Caco-2 (cell line): Measurements from ENCODE around the gene SF3B2. TPM values are rescaled to one million over a fixed set of nuclear protein-coding genes. Genes with fewer than 3 reads are reported as not detected.

Source experiments
- BruUV-seq: library from RNA; stranded (reverse); fragments of 400-500 nt; replicated peaks from 2 replicates; lab custom pipeline; 2021; lab: Mats Ljungman, UMichigan
- CTCF ChIA-PET: fragments of 300-600 bp; sonication (Branson Sonifier 250); formaldehyde crosslinking; loops from one replicate; lab custom pipeline; 2022; ENCODE audit warnings: antibody characterized with exemption; lab: Charles Lee
- POLR2A ChIA-PET: fragments of 300-600 bp; sonication (Branson Sonifier 250); formaldehyde crosslinking; loops from one replicate; lab custom pipeline; 2022; ENCODE audit warnings: antibody characterized with exemption; lab: Charles Lee
- DNase-seq, 2 experiments: peaks; one replicate each; pipeline versions ENCODE4 v3.0.0 to v3.0.0-alpha.2; 2020 to 2022
- H3K27me3 ChIP-seq: replicated peaks from 2 replicates; pipeline ENCODE4 v1.6.0; 2011; ENCODE audit warnings: low read length; ENCODE audit not compliant: control insufficient read depth, insufficient read depth
- H3K36me3 ChIP-seq: 2 replicates; pipeline ENCODE4 v1.5.1; 2011; ENCODE audit warnings: low read length; ENCODE audit not compliant: control insufficient read depth, insufficient read depth
- H3K4me1 ChIP-seq: fragments of 250-450 bp; sonication (Bioruptor Pico); 2 replicates; pipeline ENCODE4 v1.5.1; 2020; ENCODE audit warnings: mild to moderate bottlenecking
- H3K4me3 ChIP-seq: 2 replicates; pipeline ENCODE4 v1.5.1; 2011; ENCODE audit warnings: low read depth, mild to moderate bottlenecking, control low read depth, low read length
- H3K9me3 ChIP-seq: fragments of 250-450 bp; sonication (Bioruptor Pico); 2 replicates; pipeline ENCODE4 v1.5.1; 2020; ENCODE audit warnings: mild to moderate bottlenecking, moderate library complexity
- H3K27ac Mint-ChIP-seq: one replicate; pipeline ENCODE4 v1.8.0; 2022; ENCODE audit warnings: mixed read lengths; ENCODE audit not compliant: unreplicated experiment
- H3K27me3 Mint-ChIP-seq: one replicate; pipeline ENCODE4 v1.8.0; 2022; ENCODE audit warnings: mixed read lengths; ENCODE audit not compliant: insufficient read depth, unreplicated experiment
- H3K36me3 Mint-ChIP-seq: one replicate; pipeline ENCODE4 v1.8.0; 2022; ENCODE audit warnings: mild to moderate bottlenecking, mixed read lengths; ENCODE audit not compliant: insufficient read depth, unreplicated experiment
- H3K4me1 Mint-ChIP-seq: one replicate; pipeline ENCODE4 v1.8.0; 2022; ENCODE audit warnings: low read depth, mixed read lengths; ENCODE audit not compliant: unreplicated experiment
- H3K4me3 Mint-ChIP-seq: one replicate; pipeline ENCODE4 v1.8.0; 2022; ENCODE audit warnings: mild to moderate bottlenecking, moderate library complexity, mixed read lengths; ENCODE audit not compliant: unreplicated experiment
- H3K9me3 Mint-ChIP-seq: one replicate; pipeline ENCODE4 v1.8.0; 2022; ENCODE audit warnings: mixed read lengths; ENCODE audit not compliant: unreplicated experiment
- CTCF ChIP-seq, 2 experiments: fragments of 200-600 bp in 1 of 2; IDR thresholded peaks; 1 replicate in 1 of 2; 2 replicates in 1 of 2; pipeline versions ENCODE4 v1.5.1 to v1.8.0; 2011 to 2022; ENCODE audit warnings: antibody characterized with exemption in 1 of 2, control low read depth in 1 of 2, inconsistent platforms in 1 of 2, low read depth in 1 of 2, low read length in 1 of 2, mild to moderate bottlenecking in 1 of 2, moderate library complexity in 1 of 2; ENCODE audit not compliant: insufficient read depth in 1 of 2, severe bottlenecking in 1 of 2, unreplicated experiment in 1 of 2
- intact Hi-C: fragments of 100-400 bp; cut with micrococcal nuclease; formaldehyde crosslinking; loops from one replicate; pipeline ENCODE4 v1.10.0; 2022; ENCODE audit not compliant: unreplicated experiment
- total RNA-seq: library from RNA; stranded (reverse); gene quantifications from 2 replicates; pipeline ENCODE4 v1.2.3, GENCODE V29; 2022

SF3B2 gene
- total RNA-seq, 1 experiment from 2014 or later = 224 TPM

GRCh38 chr11:66107600-66108510 is 55.7 kb downstream of the SF3B2 start:
- no peak for TF ChIP-seq CTCF (IDR thresholded peaks at IDR 0.05; ENCODE audit: insufficient read depth in 1 of 2, low read depth in 1 of 2, low read length in 1 of 2, severe bottlenecking in 1 of 2, unreplicated experiment in 1 of 2)
- CTCF ChIA-PET = no interaction called here
- POLR2A ChIA-PET = interaction anchor here (0.5 kb wide), 1 partner anchor 107 kb away, joined by 3 read pairs; no protein-coding TSS in a partner anchor

GRCh38 chr11:66109294-66109693 is 57.1 kb downstream of the SF3B2 start:
- Histone ChIP-seq H3K4me3 (no peak overlapping the region), H3K27me3 (no peaks in the 10 kb centered on the region), H3K36me3 (no peaks in the 10 kb centered on the region), H3K4me1 (peaks cover 47% of the 10 kb centered on the region), H3K9me3 (no peaks in the 10 kb centered on the region)
- ChIA-PET CTCF (no interaction called here), POLR2A (no interaction called here)
- DNase-seq = no peak
- H3K9me3 Mint-ChIP-seq = no peaks in the 10 kb centered on the region
- peaks cover 45% of the 10 kb centered on the region for H3K4me1 Mint-ChIP-seq
- BruUV-seq = no TSS peak
- H3K27me3 Mint-ChIP-seq = no peaks in the 10 kb centered on the region
- no peak for TF ChIP-seq CTCF (IDR thresholded peaks at IDR 0.05; ENCODE audit: insufficient read depth in 1 of 2, low read depth in 1 of 2, low read length in 1 of 2, severe bottlenecking in 1 of 2, unreplicated experiment in 1 of 2)
- no peak overlapping the region for H3K4me3 Mint-ChIP-seq
- intact Hi-C loops = no loop called here
- peaks cover 7% of the 10 kb centered on the region for H3K36me3 Mint-ChIP-seq
- no peak overlapping the region for H3K27ac Mint-ChIP-seq

More at GRCh38 chr11:66107600-66108510, 55.7 kb downstream of the SF3B2 start:
- Histone ChIP-seq H3K27me3 (no peaks in the 10 kb centered on the region), H3K36me3 (no peaks in the 10 kb centered on the region), H3K9me3 (no peaks in the 10 kb centered on the region), H3K4me3 (no peak overlapping the region), H3K4me1 (peaks cover 33% of the 10 kb centered on the region)
- intact Hi-C loops = no loop called here
- Mint-ChIP-seq H3K36me3 (peaks cover 7% of the 10 kb centered on the region), H3K4me1 (peaks cover 32% of the 10 kb centered on the region), H3K4me3 (peak overlapping the region; percentile 15), H3K9me3 (no peaks in the 10 kb centered on the region), H3K27ac (peak overlapping the region; percentile 29), H3K27me3 (no peaks in the 10 kb centered on the region)
- BruUV-seq = TSS peak; percentile 87
- no peak for DNase-seq

- Histone ChIP-seq H3K36me3 (no peaks in the 10 kb centered on the region), H3K27me3 (no peaks in the 10 kb centered on the region), H3K9me3 (no peaks in the 10 kb centered on the region), H3K4me1 (peaks cover 64% of the 10 kb centered on the region), H3K4me3 (no peak overlapping the region)
- no peaks in the 10 kb centered on the region for H3K9me3 Mint-ChIP-seq
- peaks cover 7% of the 10 kb centered on the region for H3K36me3 Mint-ChIP-seq
- ChIA-PET CTCF (no interaction called here), POLR2A (interaction anchor here (0.6 kb wide), 1 partner anchor 177 kb away, joined by 3 read pairs; no protein-coding TSS in a partner anchor)
- no peak for TF ChIP-seq CTCF (IDR thresholded peaks at IDR 0.05; ENCODE audit: insufficient read depth in 1 of 2, low read depth in 1 of 2, low read length in 1 of 2, severe bottlenecking in 1 of 2, unreplicated experiment in 1 of 2)
- BruUV-seq = no TSS peak
- peaks cover 54% of the 10 kb centered on the region for H3K4me1 Mint-ChIP-seq
- H3K27ac Mint-ChIP-seq = peak overlapping the region; percentile 89
- no peak overlapping the region for H3K4me3 Mint-ChIP-seq
- intact Hi-C loops = no loop called here
- no peak for DNase-seq
- no peaks in the 10 kb centered on the region for H3K27me3 Mint-ChIP-seq
Measured at GRCh38 chr11:66111158-66111557, 59.0 kb downstream of the SF3B2 start.
